Muscle of leg (tissue), 11 donors: ENCODE results near the gene BICRA. TPM values are rescaled to one million over a fixed set of nuclear protein-coding genes. Genes with fewer than 3 reads are reported as not detected.

Source experiments
- DNase-seq: peaks from one replicate; pipeline ENCODE4 v3.0.0; 2013
- H3K27ac ChIP-seq: one replicate; pipeline ENCODE4 v1.5.1; 2013; ENCODE audit warnings: mild to moderate bottlenecking, low read length, control low read depth
- H3K27me3 ChIP-seq: one replicate; pipeline ENCODE4 v1.6.1; 2013; ENCODE audit warnings: low read length; ENCODE audit not compliant: control insufficient read depth, insufficient read depth
- H3K36me3 ChIP-seq: one replicate; pipeline ENCODE4 v1.6.1; 2013; ENCODE audit warnings: low read length; ENCODE audit not compliant: control insufficient read depth, insufficient read depth
- H3K4me1 ChIP-seq: one replicate; pipeline ENCODE4 v1.6.1; 2013; ENCODE audit warnings: low read length; ENCODE audit not compliant: control insufficient read depth, insufficient read depth
- H3K4me3 ChIP-seq: one replicate; pipeline ENCODE4 v1.5.1; 2013; ENCODE audit warnings: low read length, control low read depth
- H3K9me3 ChIP-seq: replicated peaks from 2 replicates; pipeline ENCODE4 v1.6.1; 2013; ENCODE audit warnings: low read depth, low read length; ENCODE audit not compliant: control insufficient read depth
- WGBS: methylation state at CpG from one replicate; pipeline ENCODE4 v1.1.5; 2013; ENCODE audit warnings: missing lambda C conversion rate; ENCODE audit not compliant: insufficient coverage; 5-methylcytosine and 5-hydroxymethylcytosine counted together
- polyA plus RNA-seq, 8 donors: library from polyadenylated mRNA; unstranded; fragments of 120-200 nt; gene quantifications; one replicate each; pipeline versions ENCODE4 v1.2.1 to v1.2.3, GENCODE V29; 2013; ENCODE audit warnings: inconsistent platforms in 1 of 8, low replicate concordance in 1 of 8; ENCODE audit not compliant: insufficient read length in 8 of 8, insufficient read depth in 1 of 8
- total RNA-seq: library from RNA; stranded (reverse); fragments of 120-200 nt; gene quantifications from one replicate; pipeline ENCODE4 v1.2.4, GENCODE V29; 2013

The BICRA gene
- total and polyA plus RNA-seq, 9 donors = 3.1 to 14.3 (median 10.7) TPM

DNA sequence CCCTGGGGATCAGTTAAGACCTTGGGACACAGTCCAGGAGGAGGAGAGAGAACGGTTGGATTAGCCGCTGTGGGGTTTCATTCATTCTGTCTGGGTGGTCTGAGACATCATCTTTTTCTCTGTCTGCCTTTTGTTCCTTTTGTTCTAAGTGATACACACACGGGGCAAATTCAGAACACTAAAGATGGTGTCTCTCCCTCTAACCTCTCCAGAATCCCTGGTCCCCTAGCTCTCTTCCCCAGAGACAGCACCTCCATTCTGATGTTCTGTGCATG lies 5.0 kb downstream of the BICRA start:
- Histone ChIP-seq H3K4me1 (peaks cover 31% of the 10 kb centered on the region), H3K27ac (no peak overlapping the region)
- no CpG with 5 or more reads among the region's 3 CpGs for WGBS

DNA sequence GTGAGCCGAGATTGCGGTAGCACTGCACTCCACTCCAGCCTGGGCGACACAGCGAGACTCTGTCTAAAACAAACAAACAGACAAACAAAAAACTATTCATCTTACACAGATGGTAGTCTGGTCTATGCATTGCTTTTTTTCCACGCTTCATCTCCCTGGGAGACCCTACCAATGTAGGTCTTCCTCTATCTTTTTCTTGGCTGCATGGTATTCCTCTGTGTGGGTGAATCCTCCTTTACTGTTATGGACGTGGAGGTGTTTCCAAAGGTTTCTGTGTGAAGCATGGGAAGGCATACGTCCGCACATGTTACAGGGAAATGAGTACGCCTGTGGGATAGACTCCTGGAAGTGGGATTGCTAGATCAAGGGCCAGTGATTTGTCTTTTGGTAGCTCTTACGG lies 5.6 kb downstream of the BICRA start:
- H3K27ac ChIP-seq = no peak overlapping the region
- 97% methylated on average over 9 of the region's 10 CpGs for WGBS
- no peak overlapping the region for H3K4me3 ChIP-seq
- no peaks in the 10 kb centered on the region for H3K27me3 ChIP-seq
- H3K9me3 ChIP-seq = no peaks in the 10 kb centered on the region
- H3K4me1 ChIP-seq = peaks cover 31% of the 10 kb centered on the region
- DNase-seq = no peak
- H3K36me3 ChIP-seq = peaks cover 10% of the 10 kb centered on the region

More for the DNA sequence above, 5.0 kb downstream of the BICRA start:
- no peaks in the 10 kb centered on the region for H3K9me3 ChIP-seq
- H3K36me3 ChIP-seq = peaks cover 10% of the 10 kb centered on the region
- no peaks in the 10 kb centered on the region for H3K27me3 ChIP-seq
- no peak for DNase-seq
- H3K4me3 ChIP-seq = no peak overlapping the region

DNA sequence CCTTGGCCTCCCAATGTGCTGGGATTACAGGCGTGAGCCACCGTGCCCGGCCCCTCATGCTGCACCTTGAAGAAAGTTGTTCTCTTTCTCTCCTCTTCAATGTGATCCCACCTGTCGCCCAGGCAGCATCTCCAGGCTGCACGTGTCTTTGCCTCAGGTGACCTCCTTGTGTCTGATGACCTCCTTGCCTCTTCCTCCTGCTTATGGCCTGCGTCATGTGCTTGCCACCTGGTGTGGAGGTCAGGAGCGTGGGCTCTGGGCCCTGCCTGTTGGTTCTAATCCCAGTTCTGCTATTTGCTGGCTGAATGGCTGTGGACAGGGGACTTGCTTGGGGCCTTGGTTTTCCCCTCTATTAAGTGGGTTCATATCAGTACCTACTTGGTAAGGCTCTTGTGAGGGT lies 6.3 kb downstream of the BICRA start:
- Histone ChIP-seq H3K27me3 (no peaks in the 10 kb centered on the region), H3K4me1 (peaks cover 29% of the 10 kb centered on the region), H3K9me3 (no peaks in the 10 kb centered on the region), H3K27ac (no peak overlapping the region), H3K36me3 (peaks cover 10% of the 10 kb centered on the region), H3K4me3 (no peak overlapping the region)
- DNase-seq = no peak
- WGBS = 94% methylated on average over 4 of the region's 7 CpGs

DNA sequence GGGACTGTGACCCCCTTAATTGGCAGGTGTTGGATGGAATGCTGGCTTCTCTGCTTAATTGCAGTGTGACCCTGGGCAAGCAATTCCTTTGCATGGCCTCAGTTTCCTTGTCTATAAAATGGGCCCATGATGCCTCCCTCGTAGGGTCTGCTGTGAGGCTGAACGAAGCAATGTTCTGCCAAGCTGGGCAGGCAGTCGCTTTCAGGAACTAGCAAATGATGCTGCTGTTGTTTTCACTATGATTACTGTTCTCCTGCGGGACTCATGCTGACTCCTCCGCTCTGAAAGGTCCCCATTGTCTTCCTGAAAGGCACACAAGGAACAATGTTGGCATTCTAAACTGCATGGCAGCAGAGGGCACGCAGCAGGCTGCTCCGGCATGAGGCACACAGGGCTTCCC lies 6.8 kb downstream of the BICRA start:
- Histone ChIP-seq H3K4me3 (no peak overlapping the region), H3K36me3 (peaks cover 12% of the 10 kb centered on the region), H3K27me3 (no peaks in the 10 kb centered on the region), H3K27ac (no peak overlapping the region), H3K4me1 (peaks cover 24% of the 10 kb centered on the region), H3K9me3 (no peaks in the 10 kb centered on the region)
- DNase-seq = no peak
- WGBS = 85% methylated on average over 6 of the region's 7 CpGs

DNA sequence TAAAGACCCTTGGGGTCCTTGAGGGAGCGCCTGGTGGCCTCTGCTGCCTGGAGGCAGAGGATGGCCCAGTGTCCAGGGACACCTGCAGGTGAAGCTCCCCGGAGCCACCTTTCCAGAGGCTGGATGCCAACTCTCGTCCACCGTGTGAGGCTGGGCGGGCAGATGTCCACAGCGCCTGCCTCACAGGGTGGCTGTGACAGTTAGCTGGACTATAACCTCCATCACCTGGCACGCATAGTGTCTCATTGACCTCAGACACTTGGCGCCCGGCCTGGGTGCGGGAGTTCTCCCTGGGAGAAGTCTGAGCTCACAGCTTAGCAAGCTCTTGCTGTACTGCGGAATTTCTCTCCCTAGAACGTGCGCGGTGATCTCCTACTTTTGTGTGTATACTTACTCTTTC lies 9.8 kb downstream of the BICRA start:
- 67% methylated on average over 8 of the region's 14 CpGs for WGBS
- DNase-seq = no peak
- H3K4me1 ChIP-seq = peaks cover 11% of the 10 kb centered on the region
- peaks cover 12% of the 10 kb centered on the region for H3K36me3 ChIP-seq
- H3K27me3 ChIP-seq = no peaks in the 10 kb centered on the region
- H3K27ac ChIP-seq = no peak overlapping the region
- H3K4me3 ChIP-seq = no peak overlapping the region
- H3K9me3 ChIP-seq = no peaks in the 10 kb centered on the region

DNA sequence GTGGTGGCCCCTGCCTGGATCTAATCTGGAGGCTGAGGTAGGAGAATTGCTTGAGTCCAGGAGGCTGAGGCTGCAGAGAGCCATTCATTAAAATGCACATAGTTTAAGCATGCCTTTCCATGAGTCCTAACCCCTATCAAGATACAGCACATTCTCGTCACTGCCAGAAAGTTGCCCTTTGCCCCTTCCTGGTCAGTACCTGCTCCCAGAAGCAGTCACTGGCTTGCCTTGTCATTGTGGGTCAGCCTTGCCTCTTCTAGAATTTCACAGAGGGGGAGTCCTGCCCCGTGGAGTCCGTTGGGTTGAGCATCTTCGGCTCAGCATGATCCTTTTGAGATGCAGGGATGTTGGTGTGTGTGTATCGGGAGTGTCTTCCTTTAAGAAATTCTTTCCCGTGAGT lies 10.8 kb downstream of the BICRA start:
- no peaks in the 10 kb centered on the region for H3K9me3 ChIP-seq
- no peak overlapping the region for H3K4me3 ChIP-seq
- H3K36me3 ChIP-seq = peaks cover 8% of the 10 kb centered on the region
- no peaks in the 10 kb centered on the region for H3K27me3 ChIP-seq
- DNase-seq = no peak
- 53% methylated on average over 5 of the region's 6 CpGs for WGBS
- H3K27ac ChIP-seq = no peak overlapping the region
- H3K4me1 ChIP-seq = peaks cover 11% of the 10 kb centered on the region

DNA sequence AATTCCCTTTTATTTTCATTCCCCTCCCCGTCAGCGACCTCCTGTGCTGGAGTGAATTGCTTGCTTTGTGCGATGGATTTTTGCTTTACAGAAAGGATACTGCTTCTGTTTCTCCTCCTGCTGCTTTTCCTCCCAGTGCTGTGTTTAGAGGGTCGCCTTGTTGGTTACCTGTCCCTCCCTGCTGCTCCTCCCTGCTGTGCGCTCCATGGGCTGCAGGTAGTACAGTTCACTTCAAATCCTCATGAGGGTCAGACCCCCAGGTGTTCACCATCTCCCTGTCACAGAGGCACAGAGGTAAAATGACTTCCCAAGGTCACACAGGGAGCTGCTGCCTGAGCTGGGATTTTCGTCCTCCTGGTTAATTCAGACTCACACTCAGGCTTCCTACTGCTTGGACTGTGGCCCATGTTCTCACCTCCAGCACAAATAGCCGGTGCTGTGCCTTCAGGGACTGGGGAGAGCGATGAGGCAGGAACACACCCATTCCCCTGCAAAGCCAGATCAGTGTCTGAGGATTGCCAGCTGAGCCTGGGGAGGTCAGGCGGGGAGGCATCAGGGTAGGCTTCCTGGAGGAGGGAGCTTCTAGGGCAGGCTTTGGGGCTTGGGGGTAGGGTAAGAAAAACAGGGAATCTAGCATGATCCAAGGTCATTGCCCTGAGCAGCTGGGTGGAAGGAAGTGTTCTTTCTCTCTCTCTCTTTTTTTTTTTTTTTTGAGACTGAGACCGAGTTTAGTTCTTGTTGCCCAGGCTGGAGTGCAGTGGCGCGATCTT lies 14.4 kb downstream of the BICRA start:
- Histone ChIP-seq H3K9me3 (no peaks in the 10 kb centered on the region), H3K36me3 (peaks cover 16% of the 10 kb centered on the region), H3K27me3 (no peaks in the 10 kb centered on the region), H3K4me1 (peaks cover 24% of the 10 kb centered on the region), H3K4me3 (no peak overlapping the region), H3K27ac (no peak overlapping the region)
- DNase-seq = no peak
- 86% methylated on average over 9 of the region's 12 CpGs for WGBS

DNA sequence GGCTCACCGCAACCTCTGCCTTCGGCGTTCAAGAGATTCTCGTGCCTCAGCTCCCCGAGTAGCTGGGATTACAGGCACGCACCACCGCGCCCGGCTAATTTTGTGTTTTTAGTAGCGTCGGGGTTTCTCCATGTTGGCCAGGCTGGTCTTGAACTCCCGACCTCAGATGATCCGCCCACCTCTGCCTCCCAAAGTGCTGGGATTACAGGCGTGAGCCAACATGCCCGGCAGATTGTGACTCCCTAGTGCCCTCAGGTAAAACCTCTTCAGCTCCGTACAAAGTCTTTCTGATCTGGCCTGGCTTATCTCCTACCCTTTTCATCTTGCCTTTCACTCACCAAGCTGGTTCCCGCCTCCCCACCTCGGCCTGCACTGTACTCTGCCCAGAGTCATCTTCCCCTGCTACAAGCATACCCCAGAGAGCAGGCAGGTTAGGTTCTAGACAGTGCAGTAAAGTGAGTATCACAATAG lies 15.0 kb downstream of the BICRA start:
- H3K4me1 ChIP-seq = peaks cover 19% of the 10 kb centered on the region
- no peaks in the 10 kb centered on the region for H3K27me3 ChIP-seq
- H3K36me3 ChIP-seq = peaks cover 16% of the 10 kb centered on the region
- no peak overlapping the region for H3K4me3 ChIP-seq
- H3K9me3 ChIP-seq = no peaks in the 10 kb centered on the region
- WGBS = 84% methylated on average over 15 of the region's 18 CpGs
- H3K27ac ChIP-seq = no peak overlapping the region
- no peak for DNase-seq

DNA sequence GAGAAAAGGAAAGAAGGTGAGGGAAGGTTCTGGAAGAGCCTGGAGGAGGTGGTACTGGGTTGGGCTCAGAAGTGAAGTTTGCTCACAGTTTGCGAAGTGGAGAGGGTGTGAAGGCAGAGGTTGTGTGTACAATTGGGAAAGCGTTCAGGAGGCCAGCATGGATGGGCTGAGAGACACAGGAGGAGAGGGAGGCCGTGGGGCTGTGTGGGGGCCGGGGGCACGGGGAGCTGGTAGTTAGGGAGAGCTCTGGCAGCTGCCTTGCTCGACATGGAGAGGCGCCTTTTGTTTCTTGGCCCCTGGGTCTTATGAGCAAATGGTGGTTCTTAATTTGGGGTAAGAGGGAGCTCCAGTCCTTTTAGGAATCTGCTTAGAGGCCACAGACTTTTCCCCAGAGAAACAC lies 16.7 kb downstream of the BICRA start:
- WGBS = 35% methylated on average over 4 of the region's 7 CpGs
- Histone ChIP-seq H3K36me3 (peaks cover 14% of the 10 kb centered on the region), H3K27me3 (no peaks in the 10 kb centered on the region), H3K9me3 (no peaks in the 10 kb centered on the region), H3K4me3 (no peak overlapping the region), H3K27ac (peak overlapping the region; percentile 65), H3K4me1 (peaks cover 19% of the 10 kb centered on the region)
- DNase-seq = no peak

DNA sequence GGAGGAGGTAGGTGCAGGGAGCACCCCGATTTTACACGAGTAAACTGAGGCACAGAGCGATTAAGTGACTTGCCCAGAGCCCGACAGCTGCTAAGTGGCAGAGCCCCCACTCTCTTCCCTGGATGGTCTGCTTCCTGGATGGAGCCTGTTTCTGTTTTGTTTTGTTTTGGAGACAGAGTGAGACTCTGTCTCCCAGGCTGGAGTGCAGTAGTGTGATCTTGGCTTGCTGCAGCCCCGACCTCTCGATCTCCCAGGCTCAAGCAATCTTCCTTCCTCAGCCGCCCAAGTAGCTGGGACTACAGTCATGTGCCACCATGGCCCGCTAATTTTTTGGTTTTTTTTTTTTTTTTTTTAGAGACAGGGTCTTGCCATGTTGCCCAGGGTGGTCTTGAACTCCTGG lies 17.3 kb downstream of the BICRA start:
- 52% methylated on average over 5 of the region's 8 CpGs for WGBS
- DNase-seq = peak; percentile 48
- H3K27ac ChIP-seq = peak overlapping the region; percentile 11
- peaks cover 19% of the 10 kb centered on the region for H3K4me1 ChIP-seq
- H3K27me3 ChIP-seq = no peaks in the 10 kb centered on the region
- H3K9me3 ChIP-seq = no peaks in the 10 kb centered on the region
- H3K36me3 ChIP-seq = peaks cover 11% of the 10 kb centered on the region
- H3K4me3 ChIP-seq = no peak overlapping the region
